Endothelial cell of umbilical vein (primary cell): Measurements from ENCODE around the gene JUP. TPM values are rescaled to one million over a fixed set of nuclear protein-coding genes. Genes with fewer than 3 reads are reported as not detected.
A peak's percentile ranks its signal among the peaks of the same experiment; 100 is the strongest.

Experiments used
- BruUV-seq: library from RNA; stranded (reverse); fragments of 400-500 nt; replicated peaks from 2 replicates; lab custom pipeline; 2021; lab: Mats Ljungman, UMichigan
- CTCF ChIA-PET: fragments of 300-600, 350-600 bp; sonication (Branson Sonifier 250); formaldehyde crosslinking; loops from one replicate; lab custom pipeline; 2021; ENCODE audit warnings: antibody characterized with exemption, inconsistent platforms; lab: Charles Lee
- POLR2A ChIA-PET: fragments of 300-600, 350-600 bp; sonication (Branson Sonifier 250); formaldehyde crosslinking; loops from one replicate; lab custom pipeline; 2021; ENCODE audit warnings: antibody characterized with exemption, inconsistent platforms; lab: Charles Lee
- DNase-seq: peaks from one replicate; pipeline ENCODE4 v3.0.0-alpha.2; 2011; ENCODE audit warnings: low read depth, low spot score
- FAIRE-seq: peaks from 2 replicates; lab custom pipeline; 2011; peaks lifted over from hg19 to GRCh38; lab: Jason Lieb, UNC
- H2AFZ ChIP-seq: 2 replicates; pipeline ENCODE4 v1.6.0; 2012; ENCODE audit warnings: low read depth, low read length, control low read depth, inconsistent platforms
- H3K27ac ChIP-seq: 2 replicates; pipeline ENCODE4 v1.5.1; 2011; ENCODE audit warnings: low read depth, mild to moderate bottlenecking, control low read depth, low read length, moderate library complexity; ENCODE audit not compliant: insufficient read depth
- H3K27me3 ChIP-seq, 2 experiments: 2 replicates each; pipeline versions ENCODE4 v1.6.0 to v1.6.1; 2011; ENCODE audit warnings: low read length in 2 of 2, mixed read lengths in 1 of 2; ENCODE audit not compliant: control insufficient read depth in 2 of 2, insufficient read depth in 2 of 2
- H3K36me3 ChIP-seq, 2 experiments: 2 replicates in 1 of 2; 3 replicates in 1 of 2; pipeline ENCODE4 v1.5.1; 2011; ENCODE audit warnings: low read length in 2 of 2, mild to moderate bottlenecking in 1 of 2, moderate library complexity in 1 of 2; ENCODE audit not compliant: control insufficient read depth in 2 of 2, insufficient read depth in 2 of 2; ENCODE audit errors: extremely low read depth in 1 of 2
- H3K4me1 ChIP-seq: 3 replicates; pipeline ENCODE4 v1.5.1; 2011; ENCODE audit warnings: mild to moderate bottlenecking, low read length; ENCODE audit not compliant: control insufficient read depth, insufficient read depth; ENCODE audit errors: extremely low read depth
- H3K4me2 ChIP-seq: 2 replicates; pipeline ENCODE4 v1.6.1; 2011; ENCODE audit warnings: low read length, control low read depth, mixed read lengths; ENCODE audit not compliant: insufficient read depth
- H3K4me3 ChIP-seq, 3 experiments: fragments of 200-600 bp in 1 of 3; sonication (generic), shearing (Covaris generic) in 1 of 3; replicated peaks in 1 of 3; 2 replicates each; pipeline ENCODE4 v1.5.1; 2011 to 2016; ENCODE audit warnings: control low read depth in 3 of 3, low read length in 3 of 3, mild to moderate bottlenecking in 2 of 3, inconsistent platforms in 1 of 3, low read depth in 1 of 3, moderate library complexity in 1 of 3; ENCODE audit not compliant: insufficient read depth in 1 of 3
- H3K79me2 ChIP-seq: 2 replicates; pipeline ENCODE4 v1.6.0; 2012; ENCODE audit warnings: low read length, inconsistent platforms; ENCODE audit not compliant: control insufficient read depth, insufficient read depth
- H3K9ac ChIP-seq: replicated peaks from 2 replicates; pipeline ENCODE3; 2011; ENCODE audit warnings: low read length, control low read depth; ENCODE audit not compliant: insufficient read depth; ENCODE audit errors: extremely low read depth
- H3K9me1 ChIP-seq: replicated peaks from 3 replicates; pipeline ENCODE4 v1.6.0; 2011; ENCODE audit warnings: mild to moderate bottlenecking, low read length; ENCODE audit not compliant: control insufficient read depth, insufficient read depth; ENCODE audit errors: extremely low read depth
- H3K9me3 ChIP-seq: replicated peaks from 2 replicates; pipeline ENCODE4 v1.5.1; 2012; ENCODE audit warnings: low read length, inconsistent platforms; ENCODE audit not compliant: control insufficient read depth, insufficient read depth
- H4K20me1 ChIP-seq: replicated peaks from 2 replicates; pipeline ENCODE3; 2011; ENCODE audit warnings: mild to moderate bottlenecking, low read length; ENCODE audit not compliant: control insufficient read depth, insufficient read depth; ENCODE audit errors: extremely low read depth
- CTCF ChIP-seq, 2 donors: IDR thresholded peaks; 1 replicate in 1 of 2; 2 replicates in 1 of 2; pipeline ENCODE4 v1.5.1; 2011; ENCODE audit warnings: low read length in 2 of 2, mild to moderate bottlenecking in 2 of 2, moderate library complexity in 2 of 2, control low read depth in 1 of 2, inconsistent platforms in 1 of 2, low read depth in 1 of 2; ENCODE audit not compliant: insufficient read depth in 1 of 2; ENCODE audit errors: extremely low read depth in 1 of 2
- EZH2 ChIP-seq: IDR thresholded peaks from 2 replicates; pipeline ENCODE4 v1.6.1; 2012; ENCODE audit warnings: borderline replicate concordance, low read depth, mild to moderate bottlenecking, moderate library complexity, low read length, inconsistent platforms; ENCODE audit not compliant: severe bottlenecking
- FOS ChIP-seq: IDR thresholded peaks from 2 replicates; pipeline ENCODE4 v1.6.1; 2011; ENCODE audit warnings: mild to moderate bottlenecking, low read length, moderate library complexity, borderline replicate concordance; ENCODE audit not compliant: insufficient read depth
- GATA2 ChIP-seq: IDR thresholded peaks from 2 replicates; pipeline ENCODE4 v1.7.0; 2011; ENCODE audit warnings: low read depth, mild to moderate bottlenecking, moderate library complexity, mixed read lengths, low read length; ENCODE audit not compliant: insufficient read length, insufficient read depth
- JUN ChIP-seq: IDR thresholded peaks from 2 replicates; pipeline ENCODE4 v1.6.1; 2011; ENCODE audit warnings: borderline replicate concordance, low read depth; ENCODE audit not compliant: insufficient read length, insufficient read depth
- MAX ChIP-seq: IDR thresholded peaks from 2 replicates; pipeline ENCODE4 v1.6.1; 2011; ENCODE audit not compliant: insufficient read depth, insufficient read length
- MYC ChIP-seq: IDR thresholded peaks from one replicate; pipeline ENCODE4 v1.6.1; 2011; ENCODE audit warnings: mild to moderate bottlenecking, low read depth, low read length
- POLR2A ChIP-seq: IDR thresholded peaks from 2 replicates; pipeline ENCODE4 v1.6.1; 2012; ENCODE audit warnings: low read depth, mild to moderate bottlenecking, control low read depth, low read length
- POLR2AphosphoS5 ChIP-seq: IDR thresholded peaks from 2 replicates; pipeline ENCODE4 v1.6.1; 2012; ENCODE audit warnings: low read depth, mild to moderate bottlenecking, control low read depth, low read length, moderate library complexity; ENCODE audit not compliant: insufficient read depth
- dilution Hi-C: fragments of 300-500 bp; cut with MboI; formaldehyde crosslinking; loops from one replicate; pipeline ENCODE4 v1.15.0; 2019; ENCODE audit warnings: low sequenced_read_pairs; ENCODE audit not compliant: extremely low pct_ligation_motif_present
- intact Hi-C: fragments of 100-400 bp; cut with micrococcal nuclease; formaldehyde crosslinking; loops from one replicate; pipeline ENCODE4 v1.10.0; 2022
- polyA plus RNA-seq, 4 experiments: library from polyadenylated mRNA; depleted of rRNA in 3 of 4; stranded (reverse) in 3 of 4; unstranded in 1 of 4; fragments of >200 nt; gene quantifications; 2 replicates each; pipeline versions ENCODE4 v1.2.1 to v1.2.3, GENCODE V29; 2011 to 2012; ENCODE audit warnings: missing spikeins in 1 of 4
- total RNA-seq: library from RNA; stranded (reverse); gene quantifications from 2 replicates; pipeline ENCODE4 v1.2.3, GENCODE V29; 2021

The JUP gene
- total and polyA plus RNA-seq, 2 donors (not counting 3 experiments of a cell fraction or from before 2014, with no cell fraction given), result 98.0 to 171 TPM

- H3K9me1 ChIP-seq, result no peaks in the 10 kb centered on the region
- dilution Hi-C loops, result no loop called here
- no peaks in the 10 kb centered on the region for H3K27me3 ChIP-seq
- H3K36me3 ChIP-seq, result peaks cover 0 to 2% of the 10 kb centered on the region in 2 experiments
- no peak for TF ChIP-seq MYC
- no peak for TF ChIP-seq POLR2A
- TF ChIP-seq POLR2AphosphoS5, result no peak
- no peak for TF ChIP-seq EZH2
- no peak for TF ChIP-seq JUN
- no peak for TF ChIP-seq FOS
- no peak for TF ChIP-seq CTCF (IDR thresholded peaks at IDR 0.05; ENCODE audit: extremely low read depth in 1 of 2, insufficient read depth in 1 of 2, low read depth in 1 of 2, low read length in 2 of 2)
- TF ChIP-seq MAX, result no peak
- no peak for TF ChIP-seq GATA2
- no peaks in the 10 kb centered on the region for H4K20me1 ChIP-seq
- no TSS peak for BruUV-seq
- no peaks in the 10 kb centered on the region for H3K9me3 ChIP-seq
- ChIA-PET CTCF (interaction anchor here (0.7 to 2.8 kb wide), 15 partner anchors 10 to 115 kb away, joined by 3 to 17 read pairs (median 5); partner anchors contain the start of gene JUP), POLR2A (interaction anchor here (0.6 to 1.9 kb wide), 4 partner anchors 12 to 118 kb away, joined by 4 to 7 read pairs (median 5); partner anchors contain the start of gene JUP)
- peak overlapping the region; percentile 74 for H3K9ac ChIP-seq
- H3K4me2 ChIP-seq, result peak overlapping the region; percentile 25
- H2AFZ ChIP-seq, result peak overlapping the region; percentile 58
- H3K4me1 ChIP-seq, result peaks cover 26% of the 10 kb centered on the region
- no peak overlapping the region for H3K27ac ChIP-seq
- DNase-seq, result no peak
- peaks cover 24% of the 10 kb centered on the region for H3K79me2 ChIP-seq
- FAIRE-seq, result no peak
- H3K4me3 ChIP-seq, result peak overlapping the region; percentile 32 to 81 (median 51)
- intact Hi-C loops, result loop anchor here (5.0 kb wide), 1 partner anchor 146 kb away; no protein-coding TSS in a partner anchor
Observed at GRCh38 chr17:41810659-41811548, 24.4 kb upstream of the JUP start.
